K562 (cell line): ENCODE data around the gene ASPG. TPM values are rescaled to one million over a fixed set of nuclear protein-coding genes. Genes with fewer than 3 reads are reported as not detected.

Experiments
- ATAC-seq: fragments of 200-7000 bp; cut with Tn5 transposase; 3 replicates; pipeline ENCODE4 v1.9.1; 2020; ENCODE audit warnings: moderate library complexity
- BruUV-seq: library from RNA; stranded (reverse); fragments of 400-500 nt; replicated peaks from 2 replicates; lab custom pipeline; 2021; lab: Mats Ljungman, UMichigan
- CTCF ChIA-PET: fragments of 300-600 bp; formaldehyde crosslinking; extraction: SDS; loops from one replicate; lab custom pipeline; 2021; ENCODE audit warnings: low intra/inter-chr PET ratio; lab: Yijun Ruan, JAX
- POLR2A ChIA-PET: fragments of 300-600, 350-650 bp; sonication (Branson Sonifier 250); formaldehyde crosslinking; extraction: SDS; loops from one replicate; lab custom pipeline; 2021; ENCODE audit warnings: antibody characterized with exemption, inconsistent platforms; lab: Yijun Ruan, JAX
- DNase-seq, 4 experiments: peaks; one replicate each; pipeline versions ENCODE4 v3.0.0 to v3.0.0-alpha.2; 2011 to 2018; ENCODE audit warnings: low spot score in 3 of 4, mixed read lengths in 3 of 4; ENCODE audit errors: extremely low read depth in 1 of 4
- FAIRE-seq: peaks from 2 replicates; lab custom pipeline; 2011; peaks lifted over from hg19 to GRCh38; lab: Jason Lieb, UNC
- H2AFZ ChIP-seq: 2 replicates; pipeline ENCODE4 v1.6.0; 2011; ENCODE audit warnings: low read depth, low read length, control low read depth, inconsistent platforms
- H3K27ac ChIP-seq: fragments of 200-600 bp; 3 replicates; pipeline ENCODE4 v1.8.0; 2011; ENCODE audit warnings: low read depth, mild to moderate bottlenecking, control low read depth, inconsistent platforms, low read length, moderate library complexity, mixed read lengths; ENCODE audit errors: extremely low read depth
- H3K27me3 ChIP-seq, 2 experiments: fragments of 300-600 bp in 1 of 2; 2 replicates in 1 of 2; 3 replicates in 1 of 2; pipeline versions ENCODE4 v1.6.0 to v1.8.0; 2011; ENCODE audit warnings: inconsistent platforms in 2 of 2, low read length in 2 of 2, mild to moderate bottlenecking in 1 of 2, mixed read lengths in 1 of 2, moderate library complexity in 1 of 2; ENCODE audit not compliant: control insufficient read depth in 2 of 2, insufficient read depth in 2 of 2
- H3K36me3 ChIP-seq: fragments of 300-600 bp; 3 replicates; pipeline ENCODE4 v1.8.0; 2011; ENCODE audit warnings: mild to moderate bottlenecking, low read length, inconsistent platforms; ENCODE audit not compliant: control insufficient read depth, insufficient read depth
- H3K4me1 ChIP-seq, 2 experiments: fragments of 200-600 bp in 1 of 2; replicated peaks in 1 of 2; 2 replicates in 1 of 2; 3 replicates in 1 of 2; pipeline versions ENCODE4 v1.5.1 to v1.8.0; 2011; ENCODE audit warnings: inconsistent platforms in 2 of 2, low read length in 2 of 2, mild to moderate bottlenecking in 1 of 2, mixed read lengths in 1 of 2, moderate library complexity in 1 of 2; ENCODE audit not compliant: control insufficient read depth in 2 of 2, insufficient read depth in 2 of 2
- H3K4me2 ChIP-seq: 2 replicates; pipeline ENCODE4 v1.6.1; 2011; ENCODE audit warnings: low read length, control low read depth, inconsistent platforms, mixed read lengths; ENCODE audit not compliant: insufficient read depth
- H3K4me3 ChIP-seq: fragments of 200-600 bp; sonication (generic), shearing (Covaris generic); 2 replicates; pipeline ENCODE4 v1.5.1; 2016; ENCODE audit warnings: control low read depth, inconsistent platforms
- H3K79me2 ChIP-seq: fragments of 200-600 bp; 3 replicates; pipeline ENCODE4 v1.8.0; 2011; ENCODE audit warnings: low read length, inconsistent platforms; ENCODE audit not compliant: control insufficient read depth, insufficient read depth
- H3K9ac ChIP-seq, 2 experiments: 2 replicates each; pipeline versions ENCODE4 v1.6.0 to v1.6.1; 2011; ENCODE audit warnings: low read depth in 2 of 2, low read length in 2 of 2, control low read depth in 1 of 2, inconsistent platforms in 1 of 2, mild to moderate bottlenecking in 1 of 2, mixed read lengths in 1 of 2; ENCODE audit not compliant: insufficient read depth in 1 of 2
- H3K9me1 ChIP-seq: one replicate; pipeline ENCODE4 v1.6.0; 2011; ENCODE audit warnings: inconsistent platforms, mild to moderate bottlenecking, low read length, moderate library complexity; ENCODE audit not compliant: control insufficient read depth, insufficient read depth
- H3K9me3 ChIP-seq: replicated peaks from 2 replicates; pipeline ENCODE4 v1.5.1; 2011; ENCODE audit warnings: low read depth, low read length, inconsistent platforms; ENCODE audit not compliant: control insufficient read depth, insufficient read depth
- H4K20me1 ChIP-seq: replicated peaks from 2 replicates; pipeline ENCODE4 v1.6.1; 2011; ENCODE audit warnings: low read length, inconsistent platforms, mixed read lengths; ENCODE audit not compliant: control insufficient read depth, insufficient read depth
- KDM4B ChIP-seq, 2 experiments: fragments of 450-650 bp in 1 of 2; sonication (generic) in 1 of 2; IDR thresholded peaks; 2 replicates each; pipeline ENCODE4 v1.6.1; 2016 to 2017; ENCODE audit warnings: borderline replicate concordance in 2 of 2, antibody characterized with exemption in 1 of 2, low read depth in 1 of 2, mild to moderate bottlenecking in 1 of 2
- MCM7 ChIP-seq, 2 experiments: fragments of 450-650 bp; IDR thresholded peaks; 2 replicates each; pipeline ENCODE4 v1.6.1; 2016 to 2018
- NFXL1 ChIP-seq: fragments of 450-650 bp; formaldehyde crosslinking; IDR thresholded peaks from 2 replicates; pipeline ENCODE4 v1.4.0; 2021; ENCODE audit warnings: mild to moderate bottlenecking
- NR2F6 ChIP-seq: fragments of 450-650 bp; formaldehyde crosslinking; IDR thresholded peaks from 2 replicates; pipeline ENCODE4 v1.4.0; 2020; ENCODE audit warnings: mild to moderate bottlenecking
- PPARD ChIP-seq: fragments of 250-450 bp; sonication (Bioruptor Pico); IDR thresholded peaks from 2 replicates; pipeline ENCODE4 v1.8.0; 2022; ENCODE audit warnings: inconsistent platforms, mild to moderate bottlenecking, moderate library complexity
- TAL1 ChIP-seq: fragments of 450-650 bp; IDR thresholded peaks from 2 replicates; pipeline ENCODE4 v1.6.1; 2016; ENCODE audit warnings: mild to moderate bottlenecking
- TBL1XR1 ChIP-seq, 2 experiments: IDR thresholded peaks; 2 replicates each; pipeline ENCODE4 v1.6.1; 2012; ENCODE audit warnings: improper control_type of control experiment in 2 of 2, low read length in 2 of 2, mild to moderate bottlenecking in 1 of 2
- TEAD2 ChIP-seq: fragments of 450-650 bp; IDR thresholded peaks from 2 replicates; pipeline ENCODE4 v1.6.1; 2016; ENCODE audit warnings: missing genetic modification characterization, control low read depth, missing compliant biosample characterization
- ZNF146 ChIP-seq: IDR thresholded peaks from one replicate; pipeline ENCODE4 v1.6.1; 2018; ENCODE audit warnings: missing compliant biosample characterization; ENCODE audit not compliant: unreplicated experiment
- ZNF274 ChIP-seq: IDR thresholded peaks from 2 replicates; pipeline ENCODE4 v1.6.1; 2011; ENCODE audit warnings: low read depth, mild to moderate bottlenecking, low read length, moderate library complexity, borderline replicate concordance
- WGBS: fragments of 100-300 bp; shearing (Covaris generic); methylation state at CpG from one replicate; pipeline ENCODE4 v1.1.6; 2016; ENCODE audit warnings: low coverage, mixed read lengths; ENCODE audit not compliant: insufficient coverage; ENCODE audit errors: missing lambda C conversion rate; 5-methylcytosine and 5-hydroxymethylcytosine counted together
- in situ Hi-C: fragments of 300-500 bp; cut with MboI; formaldehyde crosslinking; loops from 4 replicates; pipeline ENCODE4 v1.15.0; 2018; ENCODE audit warnings: inconsistent platforms, mixed read lengths
- intact Hi-C: fragments of 100-400 bp; cut with micrococcal nuclease; formaldehyde crosslinking; loops from 2 replicates; pipeline ENCODE4 v1.14.2; 2022
- polyA plus RNA-seq, 8 experiments: library from polyadenylated mRNA; depleted of rRNA in 4 of 8; stranded (reverse) in 5 of 8; unstranded in 3 of 8; fragments of >200 nt; fragmentation: Nextera tagmentation in 2 of 8; fragmentation: Illumina TruSeq in 1 of 8; extraction: Ambion mirVana in 2 of 8; extraction: Trizol in 1 of 8; gene quantifications; 2 replicates each; pipeline versions ENCODE4 v1.2.1 to v1.2.3, GENCODE V29; 2011 to 2014; ENCODE audit warnings: inconsistent platforms in 1 of 8, missing spikeins in 1 of 8
- total RNA-seq, 7 experiments: library from RNA; depleted of rRNA in 6 of 7; stranded (reverse); fragments of >200 nt in 6 of 7; fragmentation: Illumina TruSeq in 2 of 7; extraction: Trizol in 2 of 7; gene quantifications; 2 replicates each; pipeline versions ENCODE4 v1.2.1 to v1.2.3, GENCODE V29; 2011 to 2021; ENCODE audit warnings: low replicate concordance in 1 of 7

The ASPG gene
- total and polyA plus RNA-seq, 9 of the 15 experiments (the other 6 are each of a cell fraction or from before 2014, with no cell fraction given): 0.18 TPM; not detected in 8

DNA sequence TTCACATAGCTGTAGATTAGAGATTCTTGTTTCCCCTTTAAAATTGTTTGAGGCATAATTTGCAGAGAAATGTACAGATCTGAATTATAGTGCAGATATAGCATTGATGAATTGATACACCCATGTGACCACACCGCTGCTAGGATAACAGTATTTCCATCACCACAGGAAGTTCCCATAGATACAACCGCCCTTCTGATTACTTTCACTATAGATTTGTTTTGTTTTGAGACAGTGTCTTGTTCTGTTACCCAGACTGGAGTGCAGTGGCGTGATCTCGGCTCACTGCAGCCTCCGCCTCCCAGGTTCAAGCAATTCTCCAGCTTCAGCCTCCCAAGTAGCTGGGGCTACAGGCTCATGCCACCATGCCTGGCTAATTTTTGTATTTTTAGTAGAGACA is 8.8 kb upstream of the ASPG start:
- Histone ChIP-seq H3K9me3 (0 out of 2 replicates have a peak, but pooled peaks cover 2% of the 10 kb centered on the region), H3K9ac (no peak overlapping the region), H3K79me2 (no peaks in the 10 kb centered on the region), H3K9me1 (no peaks in the 10 kb centered on the region), H3K4me1 (no peaks in the 10 kb centered on the region), H3K27ac (no peak overlapping the region), H3K36me3 (no peaks in the 10 kb centered on the region), H3K4me3 (no peak overlapping the region), H3K27me3 (peaks cover 0 to 4% of the 10 kb centered on the region in 2 experiments; a peak in 1 of 5 replicates), H2AFZ (no peak overlapping the region), H3K4me2 (no peak overlapping the region), H4K20me1 (no peaks in the 10 kb centered on the region)
- TF ChIP-seq ZNF146 (no peak), ZNF274 (no peak), TAL1 (no peak), NR2F6 (CRISPR knock-in tag) (no peak), TBL1XR1 (IDR thresholded peaks at IDR 0.05; ENCODE audit: low read length in 2 of 2) (no peak), KDM4B (IDR thresholded peaks at IDR 0.05; ENCODE audit: borderline replicate concordance in 2 of 2, low read depth in 1 of 2) (no peak), MCM7 (IDR thresholded peaks at IDR 0.05) (no peak), TEAD2 (tag) (no peak), PPARD (CRISPR knock-in tag) (no peak), NFXL1 (CRISPR knock-in tag) (no peak)
- ATAC-seq (no peak), DNase-seq (no peak), FAIRE-seq (no peak)
- no TSS peak for BruUV-seq
- intact Hi-C loops (loop anchor here (5.0 kb wide), 1 partner anchor 486 kb away; no protein-coding TSS in a partner anchor), in situ Hi-C loops (loop anchor here (10.0 kb wide), 1 partner anchor 568 kb away; no protein-coding TSS in a partner anchor)
- POLR2A ChIA-PET: interaction anchor here (1.2 kb wide), 1 partner anchor 487 kb away, joined by 5 read pairs; no protein-coding TSS in a partner anchor
- 2% methylated on average over 5 of the region's 5 CpGs for WGBS
- CTCF ChIA-PET: interaction anchor here (1.7 kb wide), 1 partner anchor 563 kb away, joined by 11 read pairs; no protein-coding TSS in a partner anchor
